GM12878 (cell line): ENCODE measurements around the gene KIAA0825. TPM values are rescaled to one million over a fixed set of nuclear protein-coding genes. Genes with fewer than 3 reads are reported as not detected.

Experiments used
- ATAC-seq: fragments of 200-7000 bp; cut with Tn5 transposase; 3 replicates; pipeline ENCODE4 v1.9.1; 2020; ENCODE audit warnings: mild to moderate bottlenecking, moderate library complexity
- BruUV-seq: library from RNA; stranded (reverse); fragments of 400-500 nt; replicated peaks from 2 replicates; lab custom pipeline; 2021; lab: Mats Ljungman, UMichigan
- CTCF ChIA-PET: fragments of 300-600 bp; sonication (Branson Sonifier 250); formaldehyde crosslinking; extraction: SDS; loops from one replicate; lab custom pipeline; 2021; ENCODE audit warnings: inconsistent platforms; lab: Yijun Ruan, JAX
- POLR2A ChIA-PET: fragments of 350-600 bp; formaldehyde crosslinking; extraction: SDS; loops from one replicate; lab custom pipeline; 2021; ENCODE audit warnings: inconsistent platforms; lab: Charles Lee
- RAD21 ChIA-PET: fragments of 300-600 bp; sonication (Branson Sonifier 250); formaldehyde crosslinking; loops from one replicate; lab custom pipeline; 2023; ENCODE audit warnings: antibody characterized with exemption; ENCODE audit not compliant: unreplicated experiment; lab: Charles Lee
- SMC1A ChIA-PET: fragments of 300-600 bp; sonication (Branson Sonifier 250); formaldehyde crosslinking; loops from one replicate; lab custom pipeline; 2023; ENCODE audit not compliant: unreplicated experiment, uncharacterized antibody; lab: Charles Lee
- DNase-seq: peaks from one replicate; pipeline ENCODE4 v3.0.0-alpha.2; 2011; ENCODE audit warnings: low read depth, low spot score
- FAIRE-seq: peaks from 3 replicates; lab custom pipeline; 2011; peaks lifted over from hg19 to GRCh38; lab: Jason Lieb, UNC
- H2AFZ ChIP-seq: 2 replicates; pipeline ENCODE4 v1.6.0; 2011; ENCODE audit warnings: low read depth, low read length, control low read depth; ENCODE audit not compliant: control insufficient read depth
- H3K27ac ChIP-seq: 2 replicates; pipeline ENCODE4 v1.5.1; 2011; ENCODE audit warnings: control low read depth; ENCODE audit not compliant: control insufficient read depth, insufficient read depth
- H3K27me3 ChIP-seq, 2 experiments: replicated peaks in 1 of 2; 2 replicates each; pipeline versions ENCODE4 v1.6.0 to v1.6.1; 2011; ENCODE audit warnings: low read length in 1 of 2; ENCODE audit not compliant: control insufficient read depth in 2 of 2, insufficient read depth in 2 of 2
- H3K36me3 ChIP-seq, 2 experiments: 2 replicates each; pipeline ENCODE4 v1.5.1; 2011; ENCODE audit warnings: low read length in 1 of 2; ENCODE audit not compliant: control insufficient read depth in 2 of 2, insufficient read depth in 2 of 2
- H3K4me1 ChIP-seq: 2 replicates; pipeline ENCODE4 v1.6.1; 2011; ENCODE audit warnings: mild to moderate bottlenecking, low read length, moderate library complexity, mixed read lengths; ENCODE audit not compliant: control insufficient read depth, insufficient read depth
- H3K4me2 ChIP-seq: 2 replicates; pipeline ENCODE4 v1.6.0; 2011; ENCODE audit warnings: control low read depth; ENCODE audit not compliant: control insufficient read depth, insufficient read depth
- H3K4me3 ChIP-seq: fragments of 200-600 bp; sonication (generic); 2 replicates; pipeline ENCODE4 v1.5.1; 2016
- H3K79me2 ChIP-seq: 2 replicates; pipeline ENCODE4 v1.6.0; 2011; ENCODE audit warnings: low read length; ENCODE audit not compliant: control insufficient read depth, insufficient read depth
- H3K9ac ChIP-seq: 2 replicates; pipeline ENCODE4 v1.8.0; 2011; ENCODE audit warnings: low read length, control low read depth, mixed read lengths; ENCODE audit not compliant: control insufficient read depth, insufficient read depth
- H3K9me3 ChIP-seq: replicated peaks from 3 replicates; pipeline ENCODE4 v1.5.1; 2011; ENCODE audit warnings: mild to moderate bottlenecking, low read length; ENCODE audit not compliant: control insufficient read depth, insufficient read depth
- H4K20me1 ChIP-seq: 2 replicates; pipeline ENCODE4 v1.6.0; 2011; ENCODE audit not compliant: control insufficient read depth, insufficient read depth
- CBX5 ChIP-seq: sonication (generic); IDR thresholded peaks from 2 replicates; pipeline ENCODE4 v1.6.1; 2016; ENCODE audit warnings: low read depth, moderate library complexity, mild to moderate bottlenecking, inconsistent platforms
- CTCF ChIP-seq, 3 experiments: IDR thresholded peaks in 2 of 3; conservative IDR thresholded peaks in 1 of 3; 2 replicates each; pipeline ENCODE4 v1.5.1; 2011; ENCODE audit warnings: low read depth in 3 of 3, low read length in 3 of 3, mild to moderate bottlenecking in 3 of 3, control low read depth in 2 of 3, moderate library complexity in 2 of 3, inconsistent platforms in 1 of 3, mixed read lengths in 1 of 3; ENCODE audit not compliant: control insufficient read depth in 2 of 3, insufficient read depth in 1 of 3; ENCODE audit errors: extremely low read depth in 1 of 3
- MLLT1 ChIP-seq: fragments of 450-650 bp; IDR thresholded peaks from 2 replicates; pipeline ENCODE4 v1.6.1; 2016; ENCODE audit warnings: mild to moderate bottlenecking
- RAD21 ChIP-seq: IDR thresholded peaks from 2 replicates; pipeline ENCODE4 v1.6.1; 2011; ENCODE audit warnings: mild to moderate bottlenecking, low read depth, low read length, moderate library complexity; ENCODE audit not compliant: insufficient read depth
- SUZ12 ChIP-seq: fragments of 200-600 bp; sonication (generic); IDR thresholded peaks from one replicate; pipeline ENCODE4 v1.6.1; 2018; ENCODE audit warnings: antibody characterized with exemption, mild to moderate bottlenecking; ENCODE audit not compliant: unreplicated experiment
- WGBS: methylation state at CpG from one replicate; pipeline ENCODE4 v1.1.6; 2016; ENCODE audit warnings: low lambda C conversion rate; ENCODE audit not compliant: insufficient replicate concordance, insufficient coverage; ENCODE audit errors: missing lambda C conversion rate; 5-methylcytosine and 5-hydroxymethylcytosine counted together
- in situ Hi-C: fragments of 300-500 bp; cut with MboI; formaldehyde crosslinking; loops from 9 replicates; pipeline ENCODE4 v1.14.3; 2018; ENCODE audit warnings: mixed read lengths
- intact Hi-C: fragments of 100-400 bp; cut with micrococcal nuclease; formaldehyde crosslinking; loops from one replicate; pipeline ENCODE4 v1.14.2; 2022; ENCODE audit not compliant: unreplicated experiment
- polyA plus RNA-seq, 11 experiments: library from polyadenylated mRNA; depleted of rRNA in 4 of 11; unstranded in 6 of 11; stranded (reverse) in 5 of 11; fragments of >200 nt; fragmentation: Nextera tagmentation in 4 of 11; fragmentation: Illumina TruSeq in 1 of 11; extraction: Ambion mirVana in 4 of 11; extraction: Trizol in 1 of 11; gene quantifications; 1 replicate in 1 of 11; 2 replicates in 10 of 11; pipeline versions ENCODE4 v1.2.1 to v1.2.3, GENCODE V29; 2011 to 2016; ENCODE audit warnings: inconsistent platforms in 2 of 11, missing spikeins in 2 of 11, low read depth in 1 of 11
- total RNA-seq, 4 experiments: library from RNA; depleted of rRNA in 3 of 4; stranded (reverse); fragments of >200 nt in 3 of 4; fragmentation: Illumina TruSeq in 1 of 4; extraction: Trizol in 1 of 4; gene quantifications; 2 replicates each; pipeline versions ENCODE4 v1.2.1 to v1.2.3, GENCODE V29; 2013 to 2021
- TF ChIP-seq, protein P1 (sequence below): IDR thresholded peaks from 2 replicates; pipeline ENCODE4 v1.6.1; 2012; ENCODE audit warnings: improper control_type of control experiment, low read depth, low read length; ENCODE audit not compliant: insufficient replicate concordance
- TF ChIP-seq, protein P2 (sequence below): IDR thresholded peaks from 2 replicates; pipeline ENCODE4 v1.6.1; 2012; ENCODE audit warnings: low read depth, low read length, improper control_type of control experiment

Gene KIAA0825
- total and polyA plus RNA-seq, 10 of the 15 experiments (the other 5 are each of a cell fraction or from before 2014, with no cell fraction given) = 0.55 to 1.9 (median 1.5) TPM

DNA sequence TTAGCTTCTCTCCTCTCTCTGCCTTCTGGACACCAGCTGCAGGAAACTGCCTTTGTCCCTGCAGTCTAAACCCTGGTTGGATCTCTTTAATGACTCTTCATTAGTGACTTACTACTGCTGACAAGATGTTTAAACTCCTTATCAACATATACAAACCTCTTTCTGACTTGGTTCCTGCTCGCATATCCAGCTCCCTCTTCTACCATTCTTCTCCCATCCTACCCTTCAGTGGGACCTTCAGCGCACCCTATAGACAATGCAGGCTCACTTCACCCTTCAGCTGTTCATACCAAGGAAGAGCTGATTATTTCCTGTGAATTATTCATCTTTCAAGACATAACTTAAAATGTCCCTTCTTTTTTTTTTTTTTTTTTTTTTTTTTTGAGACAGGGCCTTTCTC is 436.5 kb downstream of the KIAA0825 start:
- H3K4me1 ChIP-seq = no peaks in the 10 kb centered on the region
- no peaks in the 10 kb centered on the region for H3K36me3 ChIP-seq
- ChIA-PET CTCF (interaction anchor here (0.6 to 1.6 kb wide), 6 partner anchors 10 to 556 kb away, joined by 3 to 13 read pairs (median 4); no protein-coding TSS in a partner anchor), SMC1A (interaction anchor here (0.6 to 1.7 kb wide), 3 partner anchors 10 to 381 kb away, joined by 3 to 4 read pairs (median 3); no protein-coding TSS in a partner anchor), POLR2A (no interaction called here)
- FAIRE-seq = no peak
- peak; percentile 79 for ATAC-seq
- H4K20me1 ChIP-seq = no peaks in the 10 kb centered on the region
- 46% methylated on average over 2 of the region's 2 CpGs for WGBS
- H3K9ac ChIP-seq = no peak overlapping the region
- H3K27ac ChIP-seq = no peak overlapping the region
- no peaks in the 10 kb centered on the region for H3K27me3 ChIP-seq
- H3K4me3 ChIP-seq = no peak overlapping the region
- no peak overlapping the region for H3K4me2 ChIP-seq
- no peak for DNase-seq
- H3K9me3 ChIP-seq = no peaks in the 10 kb centered on the region
- H2AFZ ChIP-seq = no peak overlapping the region
- BruUV-seq = no TSS peak
- TF ChIP-seq, protein P1, sequence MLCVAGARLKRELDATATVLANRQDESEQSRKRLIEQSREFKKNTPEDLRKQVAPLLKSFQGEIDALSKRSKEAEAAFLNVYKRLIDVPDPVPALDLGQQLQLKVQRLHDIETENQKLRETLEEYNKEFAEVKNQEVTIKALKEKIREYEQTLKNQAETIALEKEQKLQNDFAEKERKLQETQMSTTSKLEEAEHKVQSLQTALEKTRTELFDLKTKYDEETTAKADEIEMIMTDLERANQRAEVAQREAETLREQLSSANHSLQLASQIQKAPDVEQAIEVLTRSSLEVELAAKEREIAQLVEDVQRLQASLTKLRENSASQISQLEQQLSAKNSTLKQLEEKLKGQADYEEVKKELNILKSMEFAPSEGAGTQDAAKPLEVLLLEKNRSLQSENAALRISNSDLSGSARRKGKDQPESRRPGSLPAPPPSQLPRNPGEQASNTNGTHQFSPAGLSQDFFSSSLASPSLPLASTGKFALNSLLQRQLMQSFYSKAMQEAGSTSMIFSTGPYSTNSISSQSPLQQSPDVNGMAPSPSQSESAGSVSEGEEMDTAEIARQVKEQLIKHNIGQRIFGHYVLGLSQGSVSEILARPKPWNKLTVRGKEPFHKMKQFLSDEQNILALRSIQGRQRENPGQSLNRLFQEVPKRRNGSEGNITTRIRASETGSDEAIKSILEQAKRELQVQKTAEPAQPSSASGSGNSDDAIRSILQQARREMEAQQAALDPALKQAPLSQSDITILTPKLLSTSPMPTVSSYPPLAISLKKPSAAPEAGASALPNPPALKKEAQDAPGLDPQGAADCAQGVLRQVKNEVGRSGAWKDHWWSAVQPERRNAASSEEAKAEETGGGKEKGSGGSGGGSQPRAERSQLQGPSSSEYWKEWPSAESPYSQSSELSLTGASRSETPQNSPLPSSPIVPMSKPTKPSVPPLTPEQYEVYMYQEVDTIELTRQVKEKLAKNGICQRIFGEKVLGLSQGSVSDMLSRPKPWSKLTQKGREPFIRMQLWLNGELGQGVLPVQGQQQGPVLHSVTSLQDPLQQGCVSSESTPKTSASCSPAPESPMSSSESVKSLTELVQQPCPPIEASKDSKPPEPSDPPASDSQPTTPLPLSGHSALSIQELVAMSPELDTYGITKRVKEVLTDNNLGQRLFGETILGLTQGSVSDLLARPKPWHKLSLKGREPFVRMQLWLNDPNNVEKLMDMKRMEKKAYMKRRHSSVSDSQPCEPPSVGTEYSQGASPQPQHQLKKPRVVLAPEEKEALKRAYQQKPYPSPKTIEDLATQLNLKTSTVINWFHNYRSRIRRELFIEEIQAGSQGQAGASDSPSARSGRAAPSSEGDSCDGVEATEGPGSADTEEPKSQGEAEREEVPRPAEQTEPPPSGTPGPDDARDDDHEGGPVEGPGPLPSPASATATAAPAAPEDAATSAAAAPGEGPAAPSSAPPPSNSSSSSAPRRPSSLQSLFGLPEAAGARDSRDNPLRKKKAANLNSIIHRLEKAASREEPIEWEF = no peak
- TF ChIP-seq SUZ12 (no peak), MLLT1 (no peak), CBX5 (no peak), RAD21 (0 out of 2 replicates have a peak, but pooled peaks have one; percentile 34), CTCF (IDR thresholded peaks at IDR 0.05 in 2 of 3, conservative IDR thresholded peaks at IDR 0.05 in 1 of 3; ENCODE audit: control insufficient read depth in 2 of 3, extremely low read depth in 1 of 3, insufficient read depth in 1 of 3, low read depth in 3 of 3, low read length in 3 of 3) (peak; percentile 27 to 31 (median 28); a peak in 4 of 6 replicates)
- TF ChIP-seq, protein P2, sequence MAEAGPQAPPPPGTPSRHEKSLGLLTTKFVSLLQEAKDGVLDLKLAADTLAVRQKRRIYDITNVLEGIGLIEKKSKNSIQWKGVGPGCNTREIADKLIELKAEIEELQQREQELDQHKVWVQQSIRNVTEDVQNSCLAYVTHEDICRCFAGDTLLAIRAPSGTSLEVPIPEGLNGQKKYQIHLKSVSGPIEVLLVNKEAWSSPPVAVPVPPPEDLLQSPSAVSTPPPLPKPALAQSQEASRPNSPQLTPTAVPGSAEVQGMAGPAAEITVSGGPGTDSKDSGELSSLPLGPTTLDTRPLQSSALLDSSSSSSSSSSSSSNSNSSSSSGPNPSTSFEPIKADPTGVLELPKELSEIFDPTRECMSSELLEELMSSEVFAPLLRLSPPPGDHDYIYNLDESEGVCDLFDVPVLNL = no peak
- TF ChIP-seq, all 136 proteins: peak for 2
- RAD21 ChIA-PET = interaction anchor here (0.8 to 1.2 kb wide), 3 partner anchors 11 to 376 kb away, joined by 3 to 4 read pairs (median 4); no protein-coding TSS in a partner anchor
- H3K79me2 ChIP-seq = no peaks in the 10 kb centered on the region
- intact Hi-C loops = no loop called here
- in situ Hi-C loops = no loop called here
